OCI-LY1 (cell line): Measurements from ENCODE around the gene NDUFA3.

Source experiments
- H2AFZ ChIP-seq: fragments of 200-600 bp; sonication (generic), shearing (Covaris generic); 2 replicates; pipeline ENCODE4 v1.6.0; 2014; ENCODE audit warnings: antibody characterized with exemption, mild to moderate bottlenecking, low read length
- H3F3A ChIP-seq: fragments of 200-600 bp; sonication (generic), shearing (Covaris generic); 2 replicates; pipeline ENCODE4 v1.6.0; 2014; ENCODE audit warnings: mild to moderate bottlenecking, antibody characterized with exemption, low read length, moderate library complexity; ENCODE audit not compliant: insufficient read depth
- H3K27ac ChIP-seq: fragments of 200-600 bp; sonication (generic); 2 replicates; pipeline ENCODE4 v1.5.1; 2014; ENCODE audit warnings: low read length, mixed run types, mild to moderate bottlenecking, low read depth; ENCODE audit not compliant: poor library complexity, severe bottlenecking
- H3K27me3 ChIP-seq: fragments of 200-600 bp; sonication (generic); 2 replicates; pipeline ENCODE4 v1.6.0; 2014; ENCODE audit warnings: antibody characterized with exemption, mild to moderate bottlenecking, low read length, moderate library complexity; ENCODE audit not compliant: insufficient read depth
- H3K36me3 ChIP-seq: fragments of 200-600 bp; sonication (generic); 2 replicates; pipeline ENCODE4 v1.6.1; 2014; ENCODE audit warnings: mild to moderate bottlenecking, antibody characterized with exemption, low read length, moderate library complexity, mixed read lengths; ENCODE audit not compliant: insufficient read depth
- H3K4me1 ChIP-seq: fragments of 200-600 bp; sonication (generic); 2 replicates; pipeline ENCODE4 v1.5.1; 2014; ENCODE audit warnings: mild to moderate bottlenecking, low read length, moderate library complexity; ENCODE audit not compliant: insufficient read depth, severe bottlenecking
- H3K4me2 ChIP-seq: fragments of 200-600 bp; sonication (generic), shearing (Covaris generic); 2 replicates; pipeline ENCODE4 v1.6.1; 2014; ENCODE audit warnings: low read length
- H3K4me3 ChIP-seq: fragments of 200-600 bp; sonication (generic); 2 replicates; pipeline ENCODE4 v1.5.1; 2014; ENCODE audit warnings: low read length, low read depth, mild to moderate bottlenecking, mixed read lengths; ENCODE audit not compliant: poor library complexity, severe bottlenecking
- H3K79me2 ChIP-seq: fragments of 200-600 bp; shearing (Covaris generic); 2 replicates; pipeline ENCODE4 v1.6.1; 2016; ENCODE audit warnings: mixed run types, low read length, mixed read lengths; ENCODE audit not compliant: insufficient read depth
- H3K9ac ChIP-seq: fragments of 200-600 bp; sonication (generic), shearing (Covaris generic); 2 replicates; pipeline ENCODE4 v1.6.1; 2014; ENCODE audit warnings: mild to moderate bottlenecking, low read length, mixed read lengths
- H3K9me2 ChIP-seq: fragments of 200-600 bp; sonication (generic), shearing (Covaris generic); 2 replicates; pipeline ENCODE4 v1.6.1; 2014; ENCODE audit warnings: low read depth, mild to moderate bottlenecking, low read length, mixed read lengths
- H3K9me3 ChIP-seq: fragments of 200-600 bp; shearing (Covaris generic); 2 replicates; pipeline ENCODE4 v1.6.1; 2014; ENCODE audit warnings: low read length, mixed read lengths
- H4K20me1 ChIP-seq: fragments of 200-600 bp; sonication (generic), shearing (Covaris generic); 2 replicates; pipeline ENCODE4 v1.6.0; 2016; ENCODE audit warnings: mild to moderate bottlenecking, low read length; ENCODE audit not compliant: insufficient read depth
- EZH2 ChIP-seq: fragments of 200-600 bp; sonication (generic), shearing (Covaris generic); IDR thresholded peaks from 2 replicates; pipeline ENCODE4 v1.8.0; 2017; ENCODE audit warnings: borderline replicate concordance, mixed run types, mild to moderate bottlenecking, antibody characterized with exemption, low read length, moderate library complexity, mixed read lengths
- TF ChIP-seq, protein P1 (sequence below): fragments of 200-600 bp; sonication (generic), shearing (Covaris generic); IDR thresholded peaks from 2 replicates; pipeline ENCODE4 v1.5.1; 2017; ENCODE audit warnings: mild to moderate bottlenecking, antibody characterized with exemption, low read length, moderate library complexity, mixed read lengths

Gene NDUFA3

GRCh38 chr19:54123682-54124081 is 21.0 kb downstream of the NDUFA3 start:
- Histone ChIP-seq H3K9me3 (no peaks in the 10 kb centered on the region), H4K20me1 (no peaks in the 10 kb centered on the region), H3K79me2 (no peaks in the 10 kb centered on the region), H3K9me2 (no peaks in the 10 kb centered on the region), H3K9ac (no peak overlapping the region), H3K4me3 (no peak overlapping the region), H3K4me1 (no peaks in the 10 kb centered on the region), H3K27ac (no peak overlapping the region), H3K27me3 (no peaks in the 10 kb centered on the region), H3K4me2 (no peak overlapping the region), H2AFZ (no peak overlapping the region), H3F3A (no peaks in the 10 kb centered on the region), H3K36me3 (peaks cover 84% of the 10 kb centered on the region)
- TF ChIP-seq, protein P1, sequence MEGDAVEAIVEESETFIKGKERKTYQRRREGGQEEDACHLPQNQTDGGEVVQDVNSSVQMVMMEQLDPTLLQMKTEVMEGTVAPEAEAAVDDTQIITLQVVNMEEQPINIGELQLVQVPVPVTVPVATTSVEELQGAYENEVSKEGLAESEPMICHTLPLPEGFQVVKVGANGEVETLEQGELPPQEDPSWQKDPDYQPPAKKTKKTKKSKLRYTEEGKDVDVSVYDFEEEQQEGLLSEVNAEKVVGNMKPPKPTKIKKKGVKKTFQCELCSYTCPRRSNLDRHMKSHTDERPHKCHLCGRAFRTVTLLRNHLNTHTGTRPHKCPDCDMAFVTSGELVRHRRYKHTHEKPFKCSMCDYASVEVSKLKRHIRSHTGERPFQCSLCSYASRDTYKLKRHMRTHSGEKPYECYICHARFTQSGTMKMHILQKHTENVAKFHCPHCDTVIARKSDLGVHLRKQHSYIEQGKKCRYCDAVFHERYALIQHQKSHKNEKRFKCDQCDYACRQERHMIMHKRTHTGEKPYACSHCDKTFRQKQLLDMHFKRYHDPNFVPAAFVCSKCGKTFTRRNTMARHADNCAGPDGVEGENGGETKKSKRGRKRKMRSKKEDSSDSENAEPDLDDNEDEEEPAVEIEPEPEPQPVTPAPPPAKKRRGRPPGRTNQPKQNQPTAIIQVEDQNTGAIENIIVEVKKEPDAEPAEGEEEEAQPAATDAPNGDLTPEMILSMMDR: no peak
- TF ChIP-seq EZH2: no peak

DNA sequence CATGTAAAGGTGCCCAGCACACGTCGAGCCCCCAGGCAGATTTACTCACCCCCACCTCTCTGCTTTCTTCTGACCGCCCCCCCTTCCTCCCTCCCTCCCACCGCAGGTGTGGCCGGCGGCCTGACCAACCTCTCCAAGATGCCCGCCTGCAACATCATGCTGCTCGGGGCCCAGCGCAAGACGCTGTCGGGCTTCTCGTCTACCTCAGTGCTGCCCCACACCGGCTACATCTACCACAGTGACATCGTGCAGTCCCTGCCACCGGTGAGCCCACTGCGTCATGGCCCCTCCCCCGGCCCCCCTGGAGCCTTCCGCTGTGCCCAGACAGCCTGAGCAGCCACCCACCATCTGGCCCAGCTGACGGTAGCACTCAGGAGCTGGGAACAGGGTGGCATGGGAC is 21.7 kb downstream of the NDUFA3 start:
- Histone ChIP-seq H4K20me1 (no peaks in the 10 kb centered on the region), H3K27me3 (no peaks in the 10 kb centered on the region), H3K4me2 (no peak overlapping the region), H3K9ac (no peak overlapping the region), H3K9me2 (no peaks in the 10 kb centered on the region), H3K36me3 (peaks cover 87% of the 10 kb centered on the region), H2AFZ (no peak overlapping the region), H3F3A (no peaks in the 10 kb centered on the region), H3K27ac (no peak overlapping the region), H3K4me3 (no peak overlapping the region), H3K79me2 (no peaks in the 10 kb centered on the region), H3K4me1 (no peaks in the 10 kb centered on the region), H3K9me3 (no peaks in the 10 kb centered on the region)
- no peak for TF ChIP-seq EZH2
- TF ChIP-seq, protein P1: no peak

DNA sequence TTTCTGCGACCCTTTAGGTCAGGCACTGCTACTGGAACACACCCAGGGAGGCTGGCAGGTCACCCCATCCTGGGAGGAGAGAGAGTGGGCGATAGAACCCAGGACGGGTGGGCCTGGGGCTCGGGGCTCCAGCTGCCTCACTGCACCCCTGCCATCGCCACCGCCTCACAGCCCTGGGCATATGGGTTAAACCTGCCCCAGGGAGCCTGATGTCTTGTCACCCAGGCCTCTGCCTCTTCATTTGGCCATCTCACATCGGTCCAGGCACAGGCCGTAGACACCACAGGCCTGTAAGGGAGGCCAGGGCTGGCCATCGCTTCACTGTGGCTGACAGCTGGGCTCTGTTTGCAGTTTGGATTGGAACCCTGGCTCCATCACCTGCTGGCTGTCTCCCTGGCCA is 23.1 kb downstream of the NDUFA3 start:
- Histone ChIP-seq H3K27me3 (no peaks in the 10 kb centered on the region), H3F3A (no peaks in the 10 kb centered on the region), H3K9ac (no peak overlapping the region), H2AFZ (no peak overlapping the region), H3K9me3 (no peaks in the 10 kb centered on the region), H3K36me3 (peaks cover 83% of the 10 kb centered on the region), H3K4me2 (no peak overlapping the region), H3K4me3 (no peak overlapping the region), H3K79me2 (no peaks in the 10 kb centered on the region), H3K4me1 (no peaks in the 10 kb centered on the region), H3K27ac (no peak overlapping the region), H3K9me2 (no peaks in the 10 kb centered on the region), H4K20me1 (no peaks in the 10 kb centered on the region)
- TF ChIP-seq EZH2: no peak
- TF ChIP-seq, protein P1: no peak
